ENCODE data around the gene CASZ1. TPM values are rescaled to one million over a fixed set of nuclear protein-coding genes. Genes with fewer than 3 reads are reported as not detected.

CASZ1 gene
- total and polyA plus RNA-seq, 9 of the 15 experiments (the other 6 are each of a cell fraction or from before 2014, with no cell fraction given), result 0.01 to 4.0 (median 0.76) TPM; not detected in 1

DNA sequence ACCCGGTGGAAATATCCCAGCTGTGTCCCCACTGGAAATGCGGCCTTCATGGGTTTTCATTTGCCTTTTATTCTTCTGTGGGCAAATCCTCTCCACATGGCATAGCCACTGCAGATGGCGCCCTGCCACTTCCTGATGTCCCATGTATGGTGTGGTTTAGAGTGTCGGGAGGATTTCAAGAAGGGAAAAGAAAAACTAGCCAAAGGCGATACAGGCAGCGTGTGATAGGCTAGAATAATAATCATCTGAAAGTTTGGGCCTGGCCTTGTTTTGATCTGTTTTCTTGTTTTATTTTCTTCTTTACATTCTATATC lies 198.1 kb downstream of the CASZ1 start:
- H2AFZ ChIP-seq (ENCODE audit: low read depth, low read length), result no peak overlapping the region
- in situ Hi-C loops (cut with MboI) (loop anchor here (10.0 kb wide), 1 partner anchor 266 kb away; no protein-coding TSS in a partner anchor), intact Hi-C loops (cut with micrococcal nuclease) (no loop called here)
- H3K9ac ChIP-seq (ENCODE audit: insufficient read depth in 1 of 2, low read depth in 2 of 2, low read length in 2 of 2), result 0 out of 4 replicates have a peak overlapping the region, but pooled peaks of 1 of the 2 experiments have one; percentile 2
- H3K9me1 ChIP-seq (ENCODE audit: control insufficient read depth, insufficient read depth, low read length), result no peaks in the 10 kb centered on the region
- DNase-seq (ENCODE audit: extremely low read depth in 1 of 4, low spot score in 3 of 4), result no peak
- 78% methylated on average over 6 of the region's 6 CpGs for WGBS (ENCODE audit: insufficient coverage, low coverage, missing lambda C conversion rate)
- no peak overlapping the region for H3K4me2 ChIP-seq (ENCODE audit: insufficient read depth, low read length)
- no peak overlapping the region for H3K4me3 ChIP-seq
- no peaks in the 10 kb centered on the region for H3K79me2 ChIP-seq (ENCODE audit: control insufficient read depth, insufficient read depth, low read length)
- no peaks in the 10 kb centered on the region for H3K27me3 ChIP-seq (ENCODE audit: control insufficient read depth in 2 of 2, insufficient read depth in 2 of 2, low read length in 2 of 2)
- TF ChIP-seq, protein P1, sequence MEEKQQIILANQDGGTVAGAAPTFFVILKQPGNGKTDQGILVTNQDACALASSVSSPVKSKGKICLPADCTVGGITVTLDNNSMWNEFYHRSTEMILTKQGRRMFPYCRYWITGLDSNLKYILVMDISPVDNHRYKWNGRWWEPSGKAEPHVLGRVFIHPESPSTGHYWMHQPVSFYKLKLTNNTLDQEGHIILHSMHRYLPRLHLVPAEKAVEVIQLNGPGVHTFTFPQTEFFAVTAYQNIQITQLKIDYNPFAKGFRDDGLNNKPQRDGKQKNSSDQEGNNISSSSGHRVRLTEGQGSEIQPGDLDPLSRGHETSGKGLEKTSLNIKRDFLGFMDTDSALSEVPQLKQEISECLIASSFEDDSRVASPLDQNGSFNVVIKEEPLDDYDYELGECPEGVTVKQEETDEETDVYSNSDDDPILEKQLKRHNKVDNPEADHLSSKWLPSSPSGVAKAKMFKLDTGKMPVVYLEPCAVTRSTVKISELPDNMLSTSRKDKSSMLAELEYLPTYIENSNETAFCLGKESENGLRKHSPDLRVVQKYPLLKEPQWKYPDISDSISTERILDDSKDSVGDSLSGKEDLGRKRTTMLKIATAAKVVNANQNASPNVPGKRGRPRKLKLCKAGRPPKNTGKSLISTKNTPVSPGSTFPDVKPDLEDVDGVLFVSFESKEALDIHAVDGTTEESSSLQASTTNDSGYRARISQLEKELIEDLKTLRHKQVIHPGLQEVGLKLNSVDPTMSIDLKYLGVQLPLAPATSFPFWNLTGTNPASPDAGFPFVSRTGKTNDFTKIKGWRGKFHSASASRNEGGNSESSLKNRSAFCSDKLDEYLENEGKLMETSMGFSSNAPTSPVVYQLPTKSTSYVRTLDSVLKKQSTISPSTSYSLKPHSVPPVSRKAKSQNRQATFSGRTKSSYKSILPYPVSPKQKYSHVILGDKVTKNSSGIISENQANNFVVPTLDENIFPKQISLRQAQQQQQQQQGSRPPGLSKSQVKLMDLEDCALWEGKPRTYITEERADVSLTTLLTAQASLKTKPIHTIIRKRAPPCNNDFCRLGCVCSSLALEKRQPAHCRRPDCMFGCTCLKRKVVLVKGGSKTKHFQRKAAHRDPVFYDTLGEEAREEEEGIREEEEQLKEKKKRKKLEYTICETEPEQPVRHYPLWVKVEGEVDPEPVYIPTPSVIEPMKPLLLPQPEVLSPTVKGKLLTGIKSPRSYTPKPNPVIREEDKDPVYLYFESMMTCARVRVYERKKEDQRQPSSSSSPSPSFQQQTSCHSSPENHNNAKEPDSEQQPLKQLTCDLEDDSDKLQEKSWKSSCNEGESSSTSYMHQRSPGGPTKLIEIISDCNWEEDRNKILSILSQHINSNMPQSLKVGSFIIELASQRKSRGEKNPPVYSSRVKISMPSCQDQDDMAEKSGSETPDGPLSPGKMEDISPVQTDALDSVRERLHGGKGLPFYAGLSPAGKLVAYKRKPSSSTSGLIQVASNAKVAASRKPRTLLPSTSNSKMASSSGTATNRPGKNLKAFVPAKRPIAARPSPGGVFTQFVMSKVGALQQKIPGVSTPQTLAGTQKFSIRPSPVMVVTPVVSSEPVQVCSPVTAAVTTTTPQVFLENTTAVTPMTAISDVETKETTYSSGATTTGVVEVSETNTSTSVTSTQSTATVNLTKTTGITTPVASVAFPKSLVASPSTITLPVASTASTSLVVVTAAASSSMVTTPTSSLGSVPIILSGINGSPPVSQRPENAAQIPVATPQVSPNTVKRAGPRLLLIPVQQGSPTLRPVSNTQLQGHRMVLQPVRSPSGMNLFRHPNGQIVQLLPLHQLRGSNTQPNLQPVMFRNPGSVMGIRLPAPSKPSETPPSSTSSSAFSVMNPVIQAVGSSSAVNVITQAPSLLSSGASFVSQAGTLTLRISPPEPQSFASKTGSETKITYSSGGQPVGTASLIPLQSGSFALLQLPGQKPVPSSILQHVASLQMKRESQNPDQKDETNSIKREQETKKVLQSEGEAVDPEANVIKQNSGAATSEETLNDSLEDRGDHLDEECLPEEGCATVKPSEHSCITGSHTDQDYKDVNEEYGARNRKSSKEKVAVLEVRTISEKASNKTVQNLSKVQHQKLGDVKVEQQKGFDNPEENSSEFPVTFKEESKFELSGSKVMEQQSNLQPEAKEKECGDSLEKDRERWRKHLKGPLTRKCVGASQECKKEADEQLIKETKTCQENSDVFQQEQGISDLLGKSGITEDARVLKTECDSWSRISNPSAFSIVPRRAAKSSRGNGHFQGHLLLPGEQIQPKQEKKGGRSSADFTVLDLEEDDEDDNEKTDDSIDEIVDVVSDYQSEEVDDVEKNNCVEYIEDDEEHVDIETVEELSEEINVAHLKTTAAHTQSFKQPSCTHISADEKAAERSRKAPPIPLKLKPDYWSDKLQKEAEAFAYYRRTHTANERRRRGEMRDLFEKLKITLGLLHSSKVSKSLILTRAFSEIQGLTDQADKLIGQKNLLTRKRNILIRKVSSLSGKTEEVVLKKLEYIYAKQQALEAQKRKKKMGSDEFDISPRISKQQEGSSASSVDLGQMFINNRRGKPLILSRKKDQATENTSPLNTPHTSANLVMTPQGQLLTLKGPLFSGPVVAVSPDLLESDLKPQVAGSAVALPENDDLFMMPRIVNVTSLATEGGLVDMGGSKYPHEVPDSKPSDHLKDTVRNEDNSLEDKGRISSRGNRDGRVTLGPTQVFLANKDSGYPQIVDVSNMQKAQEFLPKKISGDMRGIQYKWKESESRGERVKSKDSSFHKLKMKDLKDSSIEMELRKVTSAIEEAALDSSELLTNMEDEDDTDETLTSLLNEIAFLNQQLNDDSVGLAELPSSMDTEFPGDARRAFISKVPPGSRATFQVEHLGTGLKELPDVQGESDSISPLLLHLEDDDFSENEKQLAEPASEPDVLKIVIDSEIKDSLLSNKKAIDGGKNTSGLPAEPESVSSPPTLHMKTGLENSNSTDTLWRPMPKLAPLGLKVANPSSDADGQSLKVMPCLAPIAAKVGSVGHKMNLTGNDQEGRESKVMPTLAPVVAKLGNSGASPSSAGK (IDR thresholded peaks at IDR 0.05), result no peak
- TF ChIP-seq HDGF (IDR thresholded peaks at IDR 0.05), result no peak
- TF ChIP-seq, protein P2, sequence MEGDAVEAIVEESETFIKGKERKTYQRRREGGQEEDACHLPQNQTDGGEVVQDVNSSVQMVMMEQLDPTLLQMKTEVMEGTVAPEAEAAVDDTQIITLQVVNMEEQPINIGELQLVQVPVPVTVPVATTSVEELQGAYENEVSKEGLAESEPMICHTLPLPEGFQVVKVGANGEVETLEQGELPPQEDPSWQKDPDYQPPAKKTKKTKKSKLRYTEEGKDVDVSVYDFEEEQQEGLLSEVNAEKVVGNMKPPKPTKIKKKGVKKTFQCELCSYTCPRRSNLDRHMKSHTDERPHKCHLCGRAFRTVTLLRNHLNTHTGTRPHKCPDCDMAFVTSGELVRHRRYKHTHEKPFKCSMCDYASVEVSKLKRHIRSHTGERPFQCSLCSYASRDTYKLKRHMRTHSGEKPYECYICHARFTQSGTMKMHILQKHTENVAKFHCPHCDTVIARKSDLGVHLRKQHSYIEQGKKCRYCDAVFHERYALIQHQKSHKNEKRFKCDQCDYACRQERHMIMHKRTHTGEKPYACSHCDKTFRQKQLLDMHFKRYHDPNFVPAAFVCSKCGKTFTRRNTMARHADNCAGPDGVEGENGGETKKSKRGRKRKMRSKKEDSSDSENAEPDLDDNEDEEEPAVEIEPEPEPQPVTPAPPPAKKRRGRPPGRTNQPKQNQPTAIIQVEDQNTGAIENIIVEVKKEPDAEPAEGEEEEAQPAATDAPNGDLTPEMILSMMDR (IDR thresholded peaks at IDR 0.05 in 2 of 3, conservative IDR thresholded peaks at IDR 0.05 in 1 of 3; ENCODE audit: insufficient read depth in 2 of 3, low read depth in 1 of 3, low read length in 3 of 3), result 0 out of 6 replicates have a peak, but pooled peaks of 1 of the 3 experiments have one; percentile 2
- no TSS peak for BruUV-seq (replicated peaks)
- POLR2A ChIA-PET, result interaction anchor here (0.5 to 0.6 kb wide), 2 partner anchors 16 to 91 kb away, joined by 4 read pairs; no protein-coding TSS in a partner anchor
- peaks cover 21% of the 10 kb centered on the region; the same call in 1 of the 3 replicates for H3K36me3 ChIP-seq (ENCODE audit: control insufficient read depth, insufficient read depth, low read length)
- H3K27ac ChIP-seq (ENCODE audit: extremely low read depth, low read depth, low read length), result no peak overlapping the region
- no peak for ATAC-seq
- no peaks in the 10 kb centered on the region for H3K4me1 ChIP-seq (replicated peaks in 1 of 2; ENCODE audit: control insufficient read depth in 2 of 2, insufficient read depth in 2 of 2, low read length in 2 of 2)
- CTCF ChIA-PET (ENCODE audit: low intra/inter-chr PET ratio), result no interaction called here
- no peak for FAIRE-seq
- no peaks in the 10 kb centered on the region for H3K9me3 ChIP-seq (replicated peaks; ENCODE audit: control insufficient read depth, insufficient read depth, low read depth, low read length)
- no peaks in the 10 kb centered on the region for H4K20me1 ChIP-seq (replicated peaks; ENCODE audit: control insufficient read depth, insufficient read depth, low read length)
